ENCODE results near the gene CCK. TPM values are rescaled to one million over a fixed set of nuclear protein-coding genes. Genes with fewer than 3 reads are reported as not detected.
A peak's percentile ranks its signal among the peaks of the same experiment; 100 is the strongest.

The CCK gene
- total RNA-seq, 3 donors from 2014 or later, result not detected

DNA sequence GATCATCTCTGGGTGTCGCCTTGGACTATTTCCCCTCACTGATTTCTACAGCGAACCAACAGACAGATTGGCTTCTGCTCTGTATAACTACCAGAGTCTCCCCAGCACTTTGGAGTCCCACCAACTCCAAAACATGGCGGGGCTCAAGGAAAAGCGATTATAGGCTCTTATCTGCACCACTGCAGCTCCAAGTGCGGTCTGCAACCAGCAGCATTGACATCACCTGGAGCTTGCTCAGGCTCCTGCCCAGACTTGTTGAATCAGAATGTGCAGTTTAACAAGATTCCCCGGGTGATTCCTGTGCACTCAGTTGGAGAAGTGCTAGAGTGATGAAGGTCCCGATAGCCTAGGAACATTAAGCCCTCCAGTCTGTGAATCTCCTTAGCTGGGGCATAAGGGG is 9.0 kb downstream of the CCK start:
- no peak for DNase-seq
- Mint-ChIP-seq H3K27me3 (ENCODE audit: low read depth) (peaks cover 25% of the 10 kb centered on the region), H3K4me3 (no peak overlapping the region), H3K4me1 (ENCODE audit: low read depth) (peaks cover 5% of the 10 kb centered on the region), H3K9me3 (no peaks in the 10 kb centered on the region), H3K36me3 (ENCODE audit: insufficient read depth) (no peaks in the 10 kb centered on the region)
- no peak for ATAC-seq

DNA sequence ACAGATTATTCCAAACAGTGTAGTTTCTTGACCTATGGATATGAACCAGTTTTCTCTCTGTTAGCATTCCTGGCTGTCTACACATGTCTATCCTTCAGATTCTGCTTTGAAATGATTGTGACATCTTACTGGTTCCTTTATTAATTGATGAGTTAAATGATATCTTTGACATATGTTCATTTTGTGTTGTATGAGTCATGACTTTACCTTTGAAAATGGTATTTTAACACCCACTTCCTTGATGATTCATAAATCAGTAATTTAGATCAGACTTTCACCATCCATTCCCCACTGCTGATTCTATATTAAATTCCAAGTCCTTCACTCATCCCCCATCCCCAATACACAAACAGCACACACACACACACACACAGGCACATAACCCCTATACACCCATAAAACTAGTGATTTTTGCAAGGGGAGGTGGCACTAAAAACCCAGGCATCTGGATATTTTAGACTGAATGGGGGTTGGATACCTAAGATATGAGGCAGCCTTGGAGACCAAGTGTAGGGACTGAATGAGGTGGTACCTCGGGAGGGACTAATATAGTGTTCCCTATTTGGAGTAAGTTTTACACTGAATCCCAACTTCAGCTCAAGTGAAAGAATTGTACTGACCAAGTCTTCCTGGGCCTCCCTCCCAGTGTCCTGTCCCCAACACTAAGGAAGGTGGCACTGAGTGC is 9.7 kb downstream of the CCK start:
- ATAC-seq, result peak; percentile 69 to 74
- peaks cover 18% of the 10 kb centered on the region for H3K27me3 Mint-ChIP-seq (ENCODE audit: low read depth)
- DNase-seq, result no peak
- H3K4me3 Mint-ChIP-seq, result no peak overlapping the region
- no peaks in the 10 kb centered on the region for H3K36me3 Mint-ChIP-seq (ENCODE audit: insufficient read depth)
- H3K9me3 Mint-ChIP-seq, result no peaks in the 10 kb centered on the region
- peaks cover 5% of the 10 kb centered on the region for H3K4me1 Mint-ChIP-seq (ENCODE audit: low read depth)

DNA sequence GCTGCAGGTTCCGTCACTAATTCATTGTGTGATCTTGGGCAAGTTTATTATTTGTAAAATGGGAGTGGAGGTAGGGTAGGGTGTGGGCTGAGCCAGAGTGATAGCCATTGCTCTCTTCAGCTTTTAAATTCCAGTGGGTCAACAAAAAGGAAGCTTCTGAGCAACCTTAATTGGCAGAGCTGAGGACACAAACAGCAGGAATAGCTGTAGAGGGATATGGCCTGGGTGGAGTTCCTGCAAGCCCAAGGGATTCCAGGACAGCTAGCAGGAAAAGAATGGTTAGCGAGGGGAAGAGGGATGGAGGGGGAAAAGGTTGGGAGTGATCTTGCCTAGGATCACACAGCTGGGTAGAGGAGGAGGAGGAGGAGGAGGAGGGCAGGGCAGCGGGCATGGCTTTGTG is 11.4 kb downstream of the CCK start:
- no peak for ATAC-seq
- Mint-ChIP-seq H3K4me3 (no peak overlapping the region), H3K27me3 (ENCODE audit: low read depth) (peaks cover 12% of the 10 kb centered on the region), H3K9me3 (no peaks in the 10 kb centered on the region), H3K4me1 (ENCODE audit: low read depth) (peaks cover 5% of the 10 kb centered on the region), H3K36me3 (ENCODE audit: insufficient read depth) (no peaks in the 10 kb centered on the region)
- DNase-seq, result no peak

- ATAC-seq (no peak), DNase-seq (no peak)
- H3K4me1 Mint-ChIP-seq (ENCODE audit: low read depth), result peaks cover 8% of the 10 kb centered on the region
- no peaks in the 10 kb centered on the region for H3K36me3 Mint-ChIP-seq (ENCODE audit: insufficient read depth)
- H3K9me3 Mint-ChIP-seq, result no peaks in the 10 kb centered on the region
- H3K4me3 Mint-ChIP-seq, result no peak overlapping the region
- H3K27me3 Mint-ChIP-seq (ENCODE audit: low read depth), result peaks cover 13% of the 10 kb centered on the region
Measured at GRCh38 chr3:42250761-42251160, 15.2 kb downstream of the CCK start.

DNA sequence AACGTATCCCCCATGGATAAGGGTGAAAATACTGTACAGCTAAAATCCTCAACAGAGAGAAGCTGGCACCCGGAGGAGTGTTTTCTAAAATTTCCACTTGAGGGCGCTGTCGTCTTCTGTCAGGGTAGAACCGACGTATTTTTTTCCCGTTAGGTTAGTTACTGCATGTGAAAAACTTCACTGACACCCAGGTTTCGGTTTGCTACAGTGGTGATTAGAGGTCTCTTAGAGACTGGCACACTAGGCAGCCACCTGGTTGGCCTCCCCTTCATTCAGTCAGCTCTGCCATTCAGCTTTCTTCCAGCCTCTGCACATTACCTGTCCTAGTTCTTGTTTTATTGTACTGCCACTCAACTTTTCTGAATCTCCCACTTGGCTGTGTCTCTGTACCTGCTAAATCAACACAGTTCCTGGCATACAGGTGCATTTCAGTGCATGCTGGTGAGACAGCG is 18.4 kb downstream of the CCK start:
- no peak overlapping the region for H3K4me3 Mint-ChIP-seq

DNA sequence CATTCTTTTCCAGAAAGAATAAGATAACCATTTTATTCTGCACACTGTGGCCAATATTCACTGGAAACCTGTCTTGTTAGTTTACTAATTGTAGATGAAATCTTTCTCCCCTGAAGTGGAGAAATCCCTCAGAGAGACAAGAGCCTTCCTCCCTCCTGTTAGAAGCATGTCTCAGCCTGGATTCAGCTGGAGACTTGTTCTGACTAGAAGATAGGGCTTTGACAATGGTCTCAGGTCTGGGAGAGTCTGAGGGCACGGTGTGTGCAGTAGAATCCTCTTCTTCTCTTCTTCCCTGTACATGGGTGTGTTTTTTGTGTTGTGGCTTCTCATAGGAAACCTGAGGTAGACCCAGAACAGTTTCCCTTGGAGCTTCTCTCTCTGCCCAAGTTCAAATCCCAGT is 19.9 kb downstream of the CCK start:
- ATAC-seq (no peak), DNase-seq (no peak)
- no peaks in the 10 kb centered on the region for H3K36me3 Mint-ChIP-seq (ENCODE audit: insufficient read depth)
- H3K4me3 Mint-ChIP-seq, result no peak overlapping the region
- H3K27me3 Mint-ChIP-seq (ENCODE audit: low read depth), result peaks cover 8% of the 10 kb centered on the region
- H3K9me3 Mint-ChIP-seq, result no peaks in the 10 kb centered on the region
- H3K4me1 Mint-ChIP-seq (ENCODE audit: low read depth), result peaks cover 8% of the 10 kb centered on the region

More for the DNA sequence above, 18.4 kb downstream of the CCK start:
- Mint-ChIP-seq H3K9me3 (no peaks in the 10 kb centered on the region), H3K27me3 (ENCODE audit: low read depth) (peaks cover 8% of the 10 kb centered on the region), H3K4me1 (ENCODE audit: low read depth) (peaks cover 8% of the 10 kb centered on the region), H3K36me3 (ENCODE audit: insufficient read depth) (no peaks in the 10 kb centered on the region)
- ATAC-seq, result peak; percentile 71 to 80
- DNase-seq, result peak; percentile 58

DNA sequence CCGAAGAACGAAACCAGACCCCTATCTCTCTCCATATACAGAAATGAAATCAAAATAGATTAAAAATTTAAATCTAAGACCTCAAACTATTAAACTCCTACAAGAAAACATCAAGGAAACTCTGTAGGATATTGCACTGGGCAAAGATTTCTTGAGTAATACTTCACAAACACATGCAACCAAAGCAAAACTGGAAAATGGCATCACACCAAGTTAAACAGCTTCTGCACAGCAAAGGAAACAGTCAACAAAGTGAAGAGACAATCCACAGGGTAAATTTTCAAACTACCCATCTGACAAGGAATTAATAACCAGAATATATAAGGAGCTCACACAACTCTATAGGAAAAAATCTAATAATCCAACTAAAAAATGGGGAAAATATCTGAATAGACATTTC is 29.4 kb downstream of the CCK start:
- Mint-ChIP-seq H3K4me1 (ENCODE audit: low read depth) (no peaks in the 10 kb centered on the region), H3K9me3 (peaks cover 4% of the 10 kb centered on the region), H3K4me3 (no peak overlapping the region), H3K27me3 (ENCODE audit: low read depth) (peaks cover 32% of the 10 kb centered on the region), H3K36me3 (ENCODE audit: insufficient read depth) (no peaks in the 10 kb centered on the region)
- no peak for ATAC-seq
- DNase-seq, result no peak

DNA sequence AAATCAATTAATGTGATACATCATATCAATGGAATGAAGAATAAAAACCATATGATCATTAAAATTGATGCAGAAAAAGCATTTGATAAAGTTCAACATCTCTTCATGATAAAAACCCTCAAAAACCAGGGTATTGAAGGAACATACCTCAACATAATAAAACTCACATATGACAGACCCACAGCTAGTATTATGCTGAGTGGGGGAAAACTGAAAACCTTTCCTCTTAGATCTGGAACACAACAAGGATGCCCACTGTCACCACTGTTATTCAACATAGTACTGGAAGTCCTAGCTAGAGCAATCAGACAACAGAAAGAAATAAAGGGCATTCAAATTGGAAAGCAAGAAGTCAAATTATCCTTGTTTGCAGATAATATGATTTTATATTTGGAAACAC is 30.5 kb downstream of the CCK start:
- peaks cover 34% of the 10 kb centered on the region for H3K27me3 Mint-ChIP-seq (ENCODE audit: low read depth)
- no peaks in the 10 kb centered on the region for H3K4me1 Mint-ChIP-seq (ENCODE audit: low read depth)
- no peaks in the 10 kb centered on the region for H3K36me3 Mint-ChIP-seq (ENCODE audit: insufficient read depth)
- peaks cover 4% of the 10 kb centered on the region for H3K9me3 Mint-ChIP-seq
- no peak overlapping the region for H3K4me3 Mint-ChIP-seq
- no peak for DNase-seq
- ATAC-seq, result no peak

GRCh38 chr3:42230860-42231259 is 35.1 kb downstream of the CCK start:
- DNase-seq, result no peak
- ATAC-seq, result no peak
- Mint-ChIP-seq H3K27me3 (ENCODE audit: low read depth) (peaks cover 23% of the 10 kb centered on the region), H3K4me3 (no peak overlapping the region), H3K4me1 (ENCODE audit: low read depth) (peaks cover 2% of the 10 kb centered on the region), H3K9me3 (no peaks in the 10 kb centered on the region), H3K36me3 (ENCODE audit: insufficient read depth) (no peaks in the 10 kb centered on the region)

- Mint-ChIP-seq H3K27me3 (ENCODE audit: low read depth) (peaks cover 16% of the 10 kb centered on the region), H3K9me3 (no peaks in the 10 kb centered on the region), H3K4me3 (no peak overlapping the region), H3K36me3 (ENCODE audit: insufficient read depth) (peaks cover 3% of the 10 kb centered on the region), H3K4me1 (ENCODE audit: low read depth) (peaks cover 2% of the 10 kb centered on the region)
- DNase-seq (no peak), ATAC-seq (no peak)
Measured at GRCh38 chr3:42229942-42230688, 35.9 kb downstream of the CCK start.

GRCh38 chr3:42229266-42229941 is 36.6 kb downstream of the CCK start:
- Mint-ChIP-seq H3K4me3 (no peak overlapping the region), H3K27me3 (ENCODE audit: low read depth) (peaks cover 10% of the 10 kb centered on the region), H3K4me1 (ENCODE audit: low read depth) (peaks cover 2% of the 10 kb centered on the region), H3K36me3 (ENCODE audit: insufficient read depth) (peaks cover 7% of the 10 kb centered on the region), H3K9me3 (no peaks in the 10 kb centered on the region)
- DNase-seq (no peak), ATAC-seq (no peak)

GRCh38 chr3:42228796-42229195 is 37.2 kb downstream of the CCK start:
- DNase-seq (no peak), ATAC-seq (no peak)
- Mint-ChIP-seq H3K4me1 (ENCODE audit: low read depth) (peaks cover 2% of the 10 kb centered on the region), H3K4me3 (no peak overlapping the region), H3K36me3 (ENCODE audit: insufficient read depth) (peaks cover 13% of the 10 kb centered on the region), H3K9me3 (no peaks in the 10 kb centered on the region), H3K27me3 (ENCODE audit: low read depth) (peaks cover 4% of the 10 kb centered on the region)

- Mint-ChIP-seq H3K4me3 (no peak overlapping the region), H3K27me3 (ENCODE audit: low read depth) (peaks cover 2% of the 10 kb centered on the region), H3K4me1 (ENCODE audit: low read depth) (peaks cover 2% of the 10 kb centered on the region), H3K36me3 (ENCODE audit: insufficient read depth) (peaks cover 20% of the 10 kb centered on the region), H3K9me3 (no peaks in the 10 kb centered on the region)
- no peak for ATAC-seq
- DNase-seq, result no peak
Measured at GRCh38 chr3:42226470-42227425, 39.2 kb downstream of the CCK start.

Data from activated T-cell treated with anti-CD3 and anti-CD28 coated beads, Interleukin-2, amount 50 U/mL, for 4 hours (primary cell).